GM10266 (cell line): ENCODE measurements around the gene RTP1.

Experiments used
- DNase-seq: peaks from one replicate; pipeline ENCODE4 v3.0.0; 2012; ENCODE audit errors: extremely low spot score
- CTCF ChIP-seq: IDR thresholded peaks from 2 replicates; pipeline ENCODE4 v1.5.1; 2012; ENCODE audit warnings: mild to moderate bottlenecking, low read depth; ENCODE audit not compliant: control insufficient read depth, insufficient read depth; ENCODE audit errors: missing control alignments

The RTP1 gene, protein sequence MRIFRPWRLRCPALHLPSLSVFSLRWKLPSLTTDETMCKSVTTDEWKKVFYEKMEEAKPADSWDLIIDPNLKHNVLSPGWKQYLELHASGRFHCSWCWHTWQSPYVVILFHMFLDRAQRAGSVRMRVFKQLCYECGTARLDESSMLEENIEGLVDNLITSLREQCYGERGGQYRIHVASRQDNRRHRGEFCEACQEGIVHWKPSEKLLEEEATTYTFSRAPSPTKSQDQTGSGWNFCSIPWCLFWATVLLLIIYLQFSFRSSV

GRCh38 chr3:187197335-187197649 lies at the start of gene RTP1:
RTP1 (plus strand) TSS chr3:187197486; CDS start chr3:187197516, 30 bp downstream.
- TF ChIP-seq CTCF: no peak
- no peak for DNase-seq

DNA sequence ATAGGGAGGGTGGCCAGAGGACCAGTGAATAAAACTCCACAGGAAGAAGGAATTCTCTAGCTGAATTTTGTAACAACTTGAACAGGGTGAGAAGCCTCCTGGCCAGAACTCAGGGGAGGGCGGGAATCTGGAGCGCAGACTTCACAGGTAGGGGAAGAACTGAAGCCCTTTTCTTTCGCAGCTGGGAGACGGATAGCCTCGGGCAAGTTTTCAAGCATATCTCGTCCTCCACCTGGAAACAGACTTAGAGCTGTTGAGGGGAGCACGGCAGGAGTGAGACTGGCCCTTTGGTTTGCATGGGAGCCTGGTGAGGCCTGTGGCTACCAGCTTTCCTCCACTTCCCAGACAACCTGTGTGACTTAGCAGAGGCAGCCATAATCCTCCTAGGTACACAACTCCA lies 47.1 kb upstream of the RTP1 start:
- DNase-seq: no peak

GRCh38 chr3:187150599-187150998 lies 46.7 kb upstream of the RTP1 start:
- peak; percentile 76 for TF ChIP-seq CTCF
- peak; percentile 41 for DNase-seq

More for the DNA sequence above, 47.1 kb upstream of the RTP1 start:
- no peak for TF ChIP-seq CTCF

DNA sequence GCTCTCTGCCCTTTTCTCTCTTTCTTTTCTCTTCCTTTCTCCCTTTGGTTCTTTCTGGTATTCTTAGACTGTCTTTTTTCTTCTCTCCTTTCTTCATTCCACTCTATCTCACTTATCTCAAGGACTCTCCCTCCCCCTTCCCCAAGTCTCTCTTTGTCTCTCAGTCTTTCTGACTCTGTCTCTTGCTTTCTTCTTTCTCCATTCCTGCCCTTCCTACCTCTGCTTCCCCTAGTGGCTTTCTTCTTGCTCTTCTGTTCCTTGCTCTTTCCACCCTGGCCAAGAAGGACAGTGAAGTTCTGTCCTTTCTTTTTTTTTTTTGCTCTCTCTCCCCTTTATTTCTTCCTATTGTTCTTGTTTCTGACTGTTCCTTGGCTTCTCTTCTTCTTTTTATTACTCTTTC lies 35.7 kb upstream of the RTP1 start:
- TF ChIP-seq CTCF: no peak
- DNase-seq: no peak

DNA sequence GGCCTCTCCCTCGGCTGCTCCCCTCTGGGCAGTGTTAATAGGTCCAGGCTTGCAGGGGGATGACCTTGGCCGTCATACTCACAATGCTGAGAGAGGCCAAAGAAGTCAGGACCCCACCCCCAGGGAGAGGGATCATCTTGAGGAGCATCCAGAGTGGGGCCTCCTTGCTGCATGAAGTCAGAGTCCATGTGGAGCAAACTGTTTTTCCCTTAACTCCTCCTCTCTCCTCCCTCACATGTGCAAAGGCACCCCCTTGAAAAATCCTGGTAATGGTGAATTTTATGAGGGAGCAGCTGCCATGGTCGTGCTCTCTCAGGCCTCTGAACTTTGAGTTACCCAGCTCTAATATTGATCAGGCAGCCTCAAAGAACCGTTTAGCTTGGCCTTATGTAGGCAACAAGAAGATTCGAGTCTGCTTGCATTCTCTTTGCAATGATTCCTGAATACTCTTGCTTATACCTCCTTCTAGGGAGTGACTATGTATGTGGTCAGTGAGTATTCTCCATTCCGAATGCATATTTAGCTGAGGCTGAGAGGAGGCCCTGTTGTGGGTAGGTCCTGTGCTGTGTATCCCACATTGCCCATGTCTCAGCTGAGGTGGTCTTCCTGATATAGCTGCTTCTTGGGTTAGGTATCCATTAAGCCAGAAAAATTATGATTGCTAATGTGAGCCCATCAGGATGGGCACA lies 34.9 kb upstream of the RTP1 start:
- no peak for TF ChIP-seq CTCF
- no peak for DNase-seq

GRCh38 chr3:187165144-187165543 lies 32.1 kb upstream of the RTP1 start:
- TF ChIP-seq CTCF: peak; percentile 67
- DNase-seq: peak; percentile 64

DNA sequence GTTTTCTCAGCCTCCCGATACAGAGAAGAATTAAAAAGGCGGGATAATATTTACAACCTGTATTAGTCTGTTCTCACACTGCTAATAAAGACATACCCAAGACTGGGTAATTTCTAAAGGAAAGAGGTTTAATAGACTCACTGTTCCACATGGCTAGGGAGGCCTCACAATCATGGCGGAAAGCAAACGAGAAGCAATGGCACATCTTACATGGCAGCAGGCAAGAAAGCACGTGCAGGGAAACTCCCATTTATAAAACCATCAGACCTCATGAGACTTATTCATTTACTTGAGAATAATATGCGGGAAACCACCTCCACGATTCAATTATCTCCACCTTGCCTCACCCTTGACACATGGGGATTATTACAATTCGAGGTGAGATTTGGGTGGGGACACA lies 30.5 kb upstream of the RTP1 start:
- DNase-seq: no peak
- TF ChIP-seq CTCF: no peak
